Prostate gland (tissue), 2 donors: Measurements from ENCODE around the gene ARHGEF25. TPM values are rescaled to one million over a fixed set of nuclear protein-coding genes. Genes with fewer than 3 reads are reported as not detected.
"Not testable (repeated sequence)": the region's sequence is repeated elsewhere in the genome, so short reads cannot be mapped to it uniquely, and the experiment has no call there.

ENCODE experiments used
- DNase-seq: peaks from one replicate; pipeline ENCODE4 v3.0.0-alpha.2; 2019; ENCODE audit warnings: low spot score
- H3K27ac ChIP-seq, 2 donors: fragments of 200-600 bp; sonication (generic); 2 replicates each; pipeline ENCODE4 v1.5.1; 2017 to 2019
- H3K27me3 ChIP-seq: fragments of 200-600 bp; sonication (generic); replicated peaks from 2 replicates; pipeline ENCODE4 v1.5.1; 2019; ENCODE audit not compliant: insufficient read depth
- H3K36me3 ChIP-seq, 2 donors: fragments of 200-600 bp; sonication (generic); 1 replicate in 1 of 2; 2 replicates in 1 of 2; pipeline versions ENCODE4 v1.5.1 to v1.8.1; 2017 to 2019
- H3K4me1 ChIP-seq: fragments of 200-600 bp; sonication (generic); replicated peaks from 2 replicates; pipeline ENCODE4 v1.5.1; 2019
- H3K4me3 ChIP-seq, 2 donors: fragments of 200-600 bp; sonication (generic); 2 replicates each; pipeline ENCODE4 v1.5.1; 2017 to 2019
- H3K9me3 ChIP-seq: fragments of 200-600 bp; sonication (generic); 2 replicates; pipeline ENCODE4 v1.5.1; 2017
- POLR2A ChIP-seq: fragments of 450-650 bp; IDR thresholded peaks from one replicate; pipeline ENCODE4 v1.6.1; 2016; ENCODE audit warnings: antibody characterized with exemption, mild to moderate bottlenecking
- POLR2AphosphoS5 ChIP-seq: sonication (generic); formaldehyde crosslinking; IDR thresholded peaks from one replicate; pipeline ENCODE4 v1.6.1; 2017; ENCODE audit warnings: antibody characterized with exemption
- WGBS: methylation state at CpG from one replicate; pipeline ENCODE4 v1.1.5; 2018; 5-methylcytosine and 5-hydroxymethylcytosine counted together
- intact Hi-C: fragments of 100-400 bp; cut with DNase I; formaldehyde crosslinking; loops from one replicate; pipeline ENCODE4 v1.14.2; 2022
- total RNA-seq, 2 donors: library from RNA; depleted of rRNA; stranded (reverse); fragments of >200 nt; gene quantifications; one replicate each; pipeline ENCODE4 v1.1.0, GENCODE V29; 2016
- TF ChIP-seq, protein P1 (sequence below), 4 experiments: fragments of 200-600 bp in 2 of 4; fragments of 450-650 bp in 2 of 4; sonication (generic) in 2 of 4; IDR thresholded peaks; 1 replicate in 3 of 4; 2 replicates in 1 of 4; pipeline ENCODE4 v1.5.1; 2016 to 2019; ENCODE audit warnings: antibody characterized with exemption in 4 of 4, mild to moderate bottlenecking in 2 of 4, moderate library complexity in 2 of 4

ARHGEF25 gene
- total RNA-seq, 2 donors from 2014 or later = 16.6 to 32.5 TPM

- Histone ChIP-seq H3K27me3 (no peaks in the 10 kb centered on the region), H3K4me3 (no peak overlapping the region), H3K9me3 (no peaks in the 10 kb centered on the region), H3K36me3 (no peaks in the 10 kb centered on the region), H3K27ac (no peak overlapping the region), H3K4me1 (peaks cover 6% of the 10 kb centered on the region)
- 89% methylated on average over 3 of the region's 3 CpGs for WGBS
- TF ChIP-seq POLR2AphosphoS5 (no peak), POLR2A (no peak)
- TF ChIP-seq, protein P1, sequence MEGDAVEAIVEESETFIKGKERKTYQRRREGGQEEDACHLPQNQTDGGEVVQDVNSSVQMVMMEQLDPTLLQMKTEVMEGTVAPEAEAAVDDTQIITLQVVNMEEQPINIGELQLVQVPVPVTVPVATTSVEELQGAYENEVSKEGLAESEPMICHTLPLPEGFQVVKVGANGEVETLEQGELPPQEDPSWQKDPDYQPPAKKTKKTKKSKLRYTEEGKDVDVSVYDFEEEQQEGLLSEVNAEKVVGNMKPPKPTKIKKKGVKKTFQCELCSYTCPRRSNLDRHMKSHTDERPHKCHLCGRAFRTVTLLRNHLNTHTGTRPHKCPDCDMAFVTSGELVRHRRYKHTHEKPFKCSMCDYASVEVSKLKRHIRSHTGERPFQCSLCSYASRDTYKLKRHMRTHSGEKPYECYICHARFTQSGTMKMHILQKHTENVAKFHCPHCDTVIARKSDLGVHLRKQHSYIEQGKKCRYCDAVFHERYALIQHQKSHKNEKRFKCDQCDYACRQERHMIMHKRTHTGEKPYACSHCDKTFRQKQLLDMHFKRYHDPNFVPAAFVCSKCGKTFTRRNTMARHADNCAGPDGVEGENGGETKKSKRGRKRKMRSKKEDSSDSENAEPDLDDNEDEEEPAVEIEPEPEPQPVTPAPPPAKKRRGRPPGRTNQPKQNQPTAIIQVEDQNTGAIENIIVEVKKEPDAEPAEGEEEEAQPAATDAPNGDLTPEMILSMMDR (IDR thresholded peaks at IDR 0.05) = no peak
- DNase-seq = no peak
- intact Hi-C loops = no loop called here
Measured at GRCh38 chr12:57586832-57587429, 24.3 kb upstream of the ARHGEF25 start.

DNA sequence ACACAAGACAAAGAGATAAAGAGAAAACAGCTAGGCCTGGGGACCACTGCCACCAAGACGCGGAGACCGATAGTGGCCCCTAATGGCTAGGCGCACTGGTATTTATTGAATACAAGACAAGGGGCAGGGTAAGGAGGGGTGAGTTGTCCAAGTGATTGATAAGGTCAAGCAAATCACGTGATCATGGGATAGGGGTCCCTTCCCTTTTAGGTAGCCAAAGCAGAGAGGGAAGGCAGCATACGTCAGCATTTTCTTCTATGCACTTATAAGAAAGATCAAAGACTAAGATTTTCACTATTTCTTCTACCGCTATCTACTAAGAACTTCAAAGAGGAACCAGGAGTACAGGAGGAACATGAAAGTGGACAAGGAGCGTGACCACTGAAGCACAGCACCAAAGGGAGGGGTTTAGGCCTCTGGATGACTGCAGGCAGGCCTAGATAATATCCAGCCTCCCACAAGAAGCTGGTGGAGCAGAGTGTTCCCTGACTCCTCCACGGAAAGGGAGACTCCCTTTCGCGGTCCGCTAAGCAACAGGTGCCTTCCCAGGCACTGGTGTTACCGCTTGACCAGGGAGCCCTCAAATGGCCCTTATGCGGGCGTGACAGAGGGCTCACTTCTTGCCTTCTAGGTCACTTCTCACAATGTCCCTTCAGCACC lies 22.2 kb upstream of the ARHGEF25 start:
- DNase-seq, intact Hi-C loops, H3K36me3 ChIP-seq, H3K9me3 ChIP-seq, H3K4me3 ChIP-seq, H3K27me3 ChIP-seq, H3K27ac ChIP-seq: not testable (repeated sequence)
- WGBS = 86% methylated on average over 15 of the region's 15 CpGs
- H3K4me1 ChIP-seq = peaks cover 12% of the 10 kb centered on the region

GRCh38 chr12:57590479-57590863 lies 20.8 kb upstream of the ARHGEF25 start:
- no peak for DNase-seq
- 10% methylated on average over 2 of the region's 2 CpGs for WGBS
- no peak for TF ChIP-seq POLR2AphosphoS5
- TF ChIP-seq, protein P1 (IDR thresholded peaks at IDR 0.05) = no peak
- no peak for TF ChIP-seq POLR2A
- Histone ChIP-seq H3K4me1 (peaks cover 12% of the 10 kb centered on the region), H3K36me3 (no peaks in the 10 kb centered on the region), H3K27ac (peak overlapping the region; percentile 72 to 83), H3K4me3 (peak overlapping the region; percentile 95 to 98), H3K27me3 (no peaks in the 10 kb centered on the region), H3K9me3 (no peaks in the 10 kb centered on the region)
- intact Hi-C loops = no loop called here

DNA sequence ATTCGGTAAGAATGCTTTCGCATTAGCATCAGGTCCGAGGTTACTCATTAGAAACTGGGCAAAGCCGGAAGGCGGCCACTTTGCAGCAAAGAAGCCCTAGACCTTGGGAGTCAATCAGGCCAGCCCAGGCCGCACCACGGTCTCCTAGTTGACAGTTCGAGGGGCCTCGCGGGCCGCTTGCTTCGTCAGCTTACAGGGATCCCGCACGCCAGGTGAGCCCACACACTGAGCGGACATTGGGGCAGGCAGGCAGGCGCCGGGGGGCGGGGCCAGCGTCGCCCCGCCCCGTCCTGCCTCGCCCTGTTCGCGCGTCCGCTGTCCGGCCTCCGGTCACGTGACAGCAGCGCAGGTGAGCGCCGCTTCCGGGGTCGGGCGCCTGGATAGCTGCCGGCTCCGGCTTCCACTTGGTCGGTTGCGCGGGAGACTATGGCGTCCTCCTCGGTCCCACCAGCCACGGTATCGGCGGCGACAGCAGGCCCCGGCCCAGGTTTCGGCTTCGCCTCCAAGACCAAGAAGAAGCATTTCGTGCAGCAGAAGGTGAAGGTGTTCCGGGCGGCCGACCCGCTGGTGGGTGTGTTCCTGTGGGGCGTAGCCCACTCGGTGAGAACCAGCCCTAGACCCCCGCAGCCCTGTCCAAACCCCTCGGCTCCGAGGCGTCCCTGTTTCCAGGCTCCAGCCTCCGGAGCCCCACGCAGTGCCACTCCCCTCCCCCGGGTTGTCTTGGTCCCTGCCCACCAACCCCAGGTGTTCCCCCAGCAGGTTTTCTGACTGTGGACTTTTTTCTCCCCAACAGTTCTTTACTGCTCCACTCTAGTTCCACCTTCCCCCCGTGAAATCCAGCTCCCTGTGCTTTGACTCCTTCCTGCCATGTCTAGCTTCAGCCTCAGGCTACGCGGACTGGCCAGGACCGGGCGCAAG lies 20.1 kb upstream of the ARHGEF25 start, which contains the start of gene PIP4K2C:
PIP4K2C (plus strand) TSS at position 329 of the 918 bp plus-strand sequence; CDS start at position 427, 98 bp downstream.
- WGBS = 1% methylated on average over 35 of the region's 69 CpGs
- DNase-seq = peak; percentile 87
- intact Hi-C loops = no loop called here

More for the DNA sequence above, 20.1 kb upstream of the ARHGEF25 start, which contains the start of gene PIP4K2C:
- no peaks in the 10 kb centered on the region for H3K9me3 ChIP-seq
- H3K36me3 ChIP-seq = no peaks in the 10 kb centered on the region
- peak within 1 kb of the TSS; percentile 95 to 98 for H3K4me3 ChIP-seq
- H3K27ac ChIP-seq = peak within 1 kb of the TSS; percentile 72 to 83
- TF ChIP-seq, protein P1 (IDR thresholded peaks at IDR 0.05) = peak in 2 of 4 experiments; percentile 9 to 11
- TF ChIP-seq POLR2AphosphoS5 (peak; percentile 76), POLR2A (peak; percentile 52)
- no peaks in the 10 kb centered on the region for H3K27me3 ChIP-seq
- peaks cover 12% of the 10 kb centered on the region for H3K4me1 ChIP-seq
